Vagina (tissue), 2 donors: ENCODE measurements around the gene CPT1B. TPM values are rescaled to one million over a fixed set of nuclear protein-coding genes. Genes with fewer than 3 reads are reported as not detected.

ENCODE experiments used
- DNase-seq, 2 donors: peaks; one replicate each; pipeline ENCODE4 v3.0.0-alpha.2; 2017; ENCODE audit errors: extremely low spot score in 2 of 2
- H3K27ac ChIP-seq: fragments of 200-600 bp; sonication (generic); one replicate; pipeline ENCODE4 v1.5.1; 2019
- H3K27me3 ChIP-seq: fragments of 200-600 bp; sonication (generic); one replicate; pipeline ENCODE4 v1.5.1; 2019
- H3K36me3 ChIP-seq, 2 donors: fragments of 200-600 bp; sonication (generic); one replicate each; pipeline ENCODE4 v1.5.1; 2017 to 2019
- H3K4me1 ChIP-seq: fragments of 200-600 bp; sonication (generic); one replicate; pipeline ENCODE4 v1.5.1; 2019
- H3K4me3 ChIP-seq, 2 donors: fragments of 200-600 bp; sonication (generic); 1 replicate in 1 of 2; 2 replicates in 1 of 2; pipeline ENCODE4 v1.5.1; 2016 to 2019
- H3K9me3 ChIP-seq: fragments of 200-600 bp; sonication (generic); one replicate; pipeline ENCODE4 v1.5.1; 2019
- POLR2A ChIP-seq, 2 donors: fragments of 450-650 bp; IDR thresholded peaks; one replicate each; pipeline ENCODE4 v1.6.1; 2017; ENCODE audit warnings: antibody characterized with exemption in 2 of 2, mild to moderate bottlenecking in 2 of 2, moderate library complexity in 2 of 2
- POLR2AphosphoS5 ChIP-seq, 2 donors: sonication (generic); formaldehyde crosslinking; IDR thresholded peaks; one replicate each; pipeline ENCODE4 v1.9.0; 2017; ENCODE audit warnings: antibody characterized with exemption in 2 of 2, mild to moderate bottlenecking in 2 of 2, low read depth in 1 of 2; ENCODE audit not compliant: insufficient read depth in 1 of 2
- intact Hi-C: fragments of 100-400 bp; cut with DNase I; formaldehyde crosslinking; loops from one replicate; pipeline ENCODE4 v1.15.1; 2023
- total RNA-seq: library from RNA; depleted of rRNA; stranded (reverse); fragments of >200 nt; gene quantifications from one replicate; pipeline ENCODE4 v1.2.3, GENCODE V29; 2016
- TF ChIP-seq, protein P1 (sequence below), 3 experiments: fragments of 450-650 bp in 2 of 3; fragments of 200-600 bp in 1 of 3; sonication (generic) in 1 of 3; IDR thresholded peaks; one replicate each; pipeline ENCODE4 v1.5.1; 2017 to 2019; ENCODE audit warnings: antibody characterized with exemption in 3 of 3, mild to moderate bottlenecking in 2 of 3, moderate library complexity in 2 of 3

Gene CPT1B
- total RNA-seq, 1 donor from 2014 or later: 29.2 TPM

DNA sequence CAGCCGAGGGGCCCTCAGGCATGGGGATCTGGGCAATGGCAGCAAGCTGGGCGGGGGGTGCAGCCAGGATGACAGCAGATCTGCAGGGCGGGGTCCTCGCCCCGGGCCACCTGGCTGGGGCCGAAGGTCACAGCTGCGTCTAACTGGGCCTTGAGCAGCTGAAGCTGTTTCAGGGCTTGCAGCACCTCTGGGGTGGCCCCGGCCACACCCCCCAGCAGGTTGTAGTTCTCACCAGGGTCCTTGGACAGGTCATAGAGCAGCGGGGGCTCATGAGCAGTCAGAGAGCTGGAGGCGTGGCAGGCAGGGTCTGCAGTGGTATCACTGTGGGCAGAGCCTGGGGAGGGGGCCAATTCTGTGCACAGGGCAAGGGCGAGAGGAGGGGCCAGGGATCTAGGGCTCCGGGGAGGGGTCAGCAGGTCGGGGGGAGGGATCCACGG is 46.9 kb upstream of the CPT1B start:
- no peak overlapping the region for H3K27ac ChIP-seq
- DNase-seq: peak in 1 of 2 donors; percentile 84
- H3K36me3 ChIP-seq: no peaks in the 10 kb centered on the region
- no peak overlapping the region for H3K4me3 ChIP-seq
- TF ChIP-seq POLR2A (IDR thresholded peaks at IDR 0.05) (no peak), POLR2AphosphoS5 (IDR thresholded peaks at IDR 0.05; ENCODE audit: insufficient read depth in 1 of 2, low read depth in 1 of 2) (no peak)
- TF ChIP-seq, protein P1, sequence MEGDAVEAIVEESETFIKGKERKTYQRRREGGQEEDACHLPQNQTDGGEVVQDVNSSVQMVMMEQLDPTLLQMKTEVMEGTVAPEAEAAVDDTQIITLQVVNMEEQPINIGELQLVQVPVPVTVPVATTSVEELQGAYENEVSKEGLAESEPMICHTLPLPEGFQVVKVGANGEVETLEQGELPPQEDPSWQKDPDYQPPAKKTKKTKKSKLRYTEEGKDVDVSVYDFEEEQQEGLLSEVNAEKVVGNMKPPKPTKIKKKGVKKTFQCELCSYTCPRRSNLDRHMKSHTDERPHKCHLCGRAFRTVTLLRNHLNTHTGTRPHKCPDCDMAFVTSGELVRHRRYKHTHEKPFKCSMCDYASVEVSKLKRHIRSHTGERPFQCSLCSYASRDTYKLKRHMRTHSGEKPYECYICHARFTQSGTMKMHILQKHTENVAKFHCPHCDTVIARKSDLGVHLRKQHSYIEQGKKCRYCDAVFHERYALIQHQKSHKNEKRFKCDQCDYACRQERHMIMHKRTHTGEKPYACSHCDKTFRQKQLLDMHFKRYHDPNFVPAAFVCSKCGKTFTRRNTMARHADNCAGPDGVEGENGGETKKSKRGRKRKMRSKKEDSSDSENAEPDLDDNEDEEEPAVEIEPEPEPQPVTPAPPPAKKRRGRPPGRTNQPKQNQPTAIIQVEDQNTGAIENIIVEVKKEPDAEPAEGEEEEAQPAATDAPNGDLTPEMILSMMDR (IDR thresholded peaks at IDR 0.05): no peak
- no peaks in the 10 kb centered on the region for H3K27me3 ChIP-seq
- intact Hi-C loops: no loop called here
- no peaks in the 10 kb centered on the region for H3K9me3 ChIP-seq
- peaks cover 44% of the 10 kb centered on the region for H3K4me1 ChIP-seq

- H3K36me3 ChIP-seq: no peaks in the 10 kb centered on the region
- intact Hi-C loops: no loop called here
- no peak overlapping the region for H3K4me3 ChIP-seq
- peak in 1 of 2 donors; percentile 82 for DNase-seq
- H3K27me3 ChIP-seq: no peaks in the 10 kb centered on the region
- no peaks in the 10 kb centered on the region for H3K9me3 ChIP-seq
- H3K27ac ChIP-seq: no peak overlapping the region
- H3K4me1 ChIP-seq: peaks cover 48% of the 10 kb centered on the region
- TF ChIP-seq POLR2A (IDR thresholded peaks at IDR 0.05): no peak
- TF ChIP-seq, protein P1 (IDR thresholded peaks at IDR 0.05): no peak
- no peak for TF ChIP-seq POLR2AphosphoS5 (IDR thresholded peaks at IDR 0.05; ENCODE audit: insufficient read depth in 1 of 2, low read depth in 1 of 2)
Observed at GRCh38 chr22:50624347-50625130, 46.3 kb upstream of the CPT1B start.

GRCh38 chr22:50622723-50623327 is 44.6 kb upstream of the CPT1B start:
- peak; percentile 89 to 96 for DNase-seq
- intact Hi-C loops: no loop called here
- Histone ChIP-seq H3K9me3 (no peaks in the 10 kb centered on the region), H3K36me3 (no peaks in the 10 kb centered on the region), H3K27me3 (no peaks in the 10 kb centered on the region), H3K4me3 (peak overlapping the region in 1 of 2 donors; percentile 21), H3K4me1 (peaks cover 40% of the 10 kb centered on the region), H3K27ac (peak overlapping the region; percentile 73)
- TF ChIP-seq POLR2AphosphoS5 (IDR thresholded peaks at IDR 0.05; ENCODE audit: insufficient read depth in 1 of 2, low read depth in 1 of 2) (peak in 1 of 2 donors; percentile 52), POLR2A (IDR thresholded peaks at IDR 0.05) (no peak)
- TF ChIP-seq, protein P1 (IDR thresholded peaks at IDR 0.05): no peak

GRCh38 chr22:50621948-50622722 is 43.9 kb upstream of the CPT1B start:
- peak overlapping the region; percentile 21 to 31 for H3K4me3 ChIP-seq
- no peaks in the 10 kb centered on the region for H3K27me3 ChIP-seq
- H3K27ac ChIP-seq: peak overlapping the region; percentile 73
- H3K36me3 ChIP-seq: no peaks in the 10 kb centered on the region
- intact Hi-C loops: no loop called here
- TF ChIP-seq POLR2A (IDR thresholded peaks at IDR 0.05): no peak
- peak in 1 of 2 donors; percentile 39 for TF ChIP-seq POLR2AphosphoS5 (IDR thresholded peaks at IDR 0.05; ENCODE audit: insufficient read depth in 1 of 2, low read depth in 1 of 2)
- TF ChIP-seq, protein P1 (IDR thresholded peaks at IDR 0.05): no peak
- peaks cover 34% of the 10 kb centered on the region for H3K4me1 ChIP-seq
- no peaks in the 10 kb centered on the region for H3K9me3 ChIP-seq
- peak; percentile 79 to 93 for DNase-seq
